ENCODE measurements around the gene SLC16A8. TPM values are rescaled to one million over a fixed set of nuclear protein-coding genes. Genes with fewer than 3 reads are reported as not detected.
A peak's percentile ranks its signal among the peaks of the same experiment; 100 is the strongest.
"Not testable (repeated sequence)": the region's sequence is repeated elsewhere in the genome, so short reads cannot be mapped to it uniquely, and the experiment has no call there.

Gene SLC16A8
- total RNA-seq, 2 donors from 2014 or later = 0.51 to 0.57 TPM

DNA sequence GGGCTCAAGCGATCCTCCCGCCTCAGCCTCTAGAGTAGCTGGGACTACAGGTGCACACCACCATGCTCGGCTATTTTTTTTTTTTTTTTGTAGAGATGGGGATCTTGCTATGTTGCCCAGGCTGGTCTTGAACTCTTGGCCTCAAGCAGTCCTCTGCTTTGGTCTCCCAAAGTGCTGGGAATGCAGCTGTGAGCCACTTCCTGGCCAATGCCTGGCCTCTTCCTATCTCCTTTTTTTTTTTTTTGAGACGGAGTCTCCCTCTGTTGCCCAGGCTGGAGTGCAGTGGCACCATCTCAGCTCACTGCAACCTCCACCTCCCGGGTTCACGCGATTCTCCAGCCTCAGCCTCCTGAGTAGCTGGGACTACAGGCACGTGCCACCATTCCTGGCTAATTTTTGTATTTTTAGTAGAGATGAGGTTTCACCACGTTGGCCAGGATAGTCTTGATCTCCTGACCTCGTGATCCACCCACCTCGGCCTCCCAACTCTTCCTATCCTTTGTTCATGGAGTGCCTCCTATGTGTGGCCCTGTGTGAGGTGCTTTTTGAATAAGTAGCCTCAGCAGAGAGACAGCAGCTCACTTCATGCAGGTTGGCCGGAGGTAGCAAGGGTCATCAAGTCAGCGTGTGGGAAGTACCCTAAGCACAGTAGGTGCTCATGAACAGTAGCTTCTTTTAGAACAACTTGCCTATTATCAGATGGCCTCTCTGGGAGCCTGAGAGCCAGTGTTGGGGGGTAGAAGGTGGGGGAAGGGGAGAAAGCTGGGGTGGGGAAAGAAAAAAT, 46.4 kb downstream of the SLC16A8 start:
- intact Hi-C loops (cut with DNase I); DNase-seq (ENCODE audit: low spot score): not testable (repeated sequence)

- intact Hi-C loops (cut with DNase I) = no loop called here
- DNase-seq (ENCODE audit: low spot score) = no peak
These were observed 47.5 kb downstream of the SLC16A8 start for GRCh38 chr22:38036392-38037062.

- no peak for DNase-seq (ENCODE audit: low spot score)
- intact Hi-C loops (cut with DNase I) = no loop called here
These were observed 48.5 kb downstream of the SLC16A8 start for GRCh38 chr22:38035530-38035885.

- no peak for DNase-seq (ENCODE audit: low spot score)
- intact Hi-C loops (cut with DNase I) = no loop called here
These were observed 49.0 kb downstream of the SLC16A8 start for GRCh38 chr22:38034884-38035529.

DNA sequence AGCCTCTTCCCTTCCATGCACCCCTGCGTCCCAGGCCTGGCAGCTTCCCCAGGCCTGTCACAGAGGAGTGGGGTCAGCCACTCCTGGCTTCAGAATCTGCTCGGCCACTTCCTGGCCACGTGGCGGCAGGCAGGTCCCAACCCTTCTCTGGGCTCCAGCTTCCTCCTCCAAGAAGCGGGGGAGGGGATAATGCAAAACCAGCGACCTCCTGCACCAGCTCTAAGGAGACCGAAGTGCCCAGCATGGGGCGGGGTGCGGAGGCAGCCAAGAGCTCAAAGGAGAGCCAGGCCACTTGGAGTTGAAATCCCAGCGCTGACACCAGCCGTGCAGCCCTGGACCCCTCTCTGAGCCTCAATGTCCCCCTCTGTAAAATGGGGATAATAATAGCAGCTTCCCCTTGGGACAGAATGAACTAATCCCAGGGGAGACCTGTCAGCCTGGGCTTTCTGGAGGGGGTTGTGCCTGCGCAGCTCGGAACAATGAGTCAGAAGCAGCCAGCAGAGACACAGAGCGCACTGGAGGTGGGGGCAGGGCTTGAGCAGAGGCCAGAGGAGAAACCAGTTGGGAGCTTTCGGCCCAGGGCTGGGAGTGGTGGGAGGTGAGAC, 49.6 kb downstream of the SLC16A8 start:
- DNase-seq (ENCODE audit: low spot score) = peak; percentile 92
- intact Hi-C loops (cut with DNase I) = no loop called here

GRCh38 chr22:38033522-38034277, 50.3 kb downstream of the SLC16A8 start:
- intact Hi-C loops (cut with DNase I) = no loop called here
- no peak for DNase-seq (ENCODE audit: low spot score)

DNA sequence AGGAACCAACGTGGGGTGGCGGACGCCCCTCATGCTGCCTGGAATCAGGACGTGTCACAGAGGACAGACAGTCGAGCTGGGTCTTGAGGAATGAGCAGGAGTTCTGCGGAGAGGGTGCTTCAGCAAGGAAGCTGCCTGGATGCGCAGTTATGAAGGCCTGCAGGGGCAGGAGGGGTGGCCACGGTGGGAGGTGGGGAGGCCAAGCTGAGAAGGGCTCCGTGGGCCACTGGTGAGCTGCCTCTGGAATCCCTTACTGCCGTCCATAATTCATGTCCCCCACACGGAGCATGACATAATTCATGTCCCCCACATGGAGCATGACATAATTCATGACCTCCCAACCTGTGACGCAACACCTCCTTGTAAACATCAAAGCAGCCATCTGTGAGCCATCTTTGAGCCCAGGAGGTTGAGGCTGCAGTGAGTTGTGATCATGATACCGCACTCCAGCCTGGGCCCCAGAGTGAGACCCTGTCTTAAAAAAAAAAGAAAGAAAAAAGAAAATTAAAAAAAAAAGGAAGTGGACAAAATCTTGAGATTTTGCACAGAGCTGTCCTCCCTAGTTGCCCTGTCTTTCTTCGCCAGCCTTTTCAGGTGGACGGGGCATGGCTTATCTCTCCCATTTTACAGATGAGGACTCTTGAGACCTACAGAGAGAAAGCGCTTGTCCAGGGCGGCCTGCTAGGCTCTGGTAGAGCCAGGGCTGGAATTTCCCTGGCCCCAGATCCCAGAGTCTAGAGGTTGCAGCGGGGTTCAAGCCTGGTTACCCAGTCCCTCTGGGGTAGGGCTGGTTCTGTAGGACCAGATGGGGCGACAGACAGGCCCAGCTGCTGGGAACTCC, 51.1 kb downstream of the SLC16A8 start:
- DNase-seq (ENCODE audit: low spot score) = no peak
- intact Hi-C loops (cut with DNase I) = no loop called here

DNA sequence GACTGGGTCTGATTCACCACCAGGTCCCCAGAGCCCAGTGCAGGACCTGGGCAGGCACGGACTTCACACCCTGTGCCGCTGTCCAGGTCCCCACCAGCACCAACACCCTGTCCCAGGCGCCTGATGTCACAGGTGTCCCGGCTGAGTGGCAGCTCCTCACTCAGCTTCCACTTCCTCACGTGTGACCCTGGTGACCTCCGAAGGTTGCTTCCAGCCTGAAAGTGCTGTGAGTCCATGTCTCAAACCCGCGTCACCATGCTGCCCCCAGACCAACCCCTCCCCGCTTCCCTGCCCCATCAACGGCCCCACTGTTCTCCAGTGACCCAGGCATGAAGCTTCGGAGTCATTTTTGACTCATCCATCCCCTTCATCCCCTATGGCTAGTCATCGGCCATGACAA, 52.5 kb downstream of the SLC16A8 start:
- intact Hi-C loops (cut with DNase I) = no loop called here
- DNase-seq (ENCODE audit: low spot score) = no peak

DNA sequence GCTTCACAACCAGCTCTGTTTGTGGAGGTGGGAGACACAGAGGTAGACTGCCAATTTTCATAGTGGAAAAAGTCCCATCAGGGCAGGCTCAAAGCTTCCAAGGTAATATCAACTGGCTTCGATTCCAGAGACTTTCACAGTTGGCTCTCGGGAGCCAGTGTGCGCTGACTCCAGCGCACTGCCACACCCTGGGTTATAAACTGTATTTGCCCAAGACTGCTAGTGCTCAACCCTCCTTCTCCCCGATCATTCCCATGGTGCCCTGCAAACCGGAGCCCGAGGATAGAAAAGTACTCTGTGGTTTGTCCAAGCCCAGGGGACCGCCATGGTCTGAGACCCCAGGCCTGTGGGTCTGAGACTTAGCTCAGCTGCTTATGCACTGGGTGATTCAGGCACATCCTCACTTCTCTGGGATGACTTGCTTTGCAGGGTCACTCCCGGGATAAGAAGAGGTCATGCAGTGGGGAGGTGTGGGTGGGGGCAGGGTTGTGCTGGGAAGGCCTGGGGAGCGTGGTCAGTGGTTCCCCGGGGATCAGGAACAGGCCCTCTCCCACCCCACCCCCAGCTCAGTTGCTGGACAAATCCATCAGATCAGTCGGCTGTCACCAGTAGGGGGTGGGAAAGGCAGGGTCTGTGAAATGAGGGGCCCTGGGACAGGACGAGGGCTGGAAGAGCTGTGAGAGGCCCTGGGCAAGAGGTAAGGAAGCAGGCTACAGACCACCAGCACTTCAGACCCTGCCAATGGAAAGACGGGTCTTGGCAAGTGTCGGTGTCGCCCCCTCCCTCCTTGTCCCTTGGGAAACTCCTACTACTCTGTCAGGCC, 53.5 kb downstream of the SLC16A8 start:
- DNase-seq (ENCODE audit: low spot score) = no peak
- intact Hi-C loops (cut with DNase I) = no loop called here

GRCh38 chr22:38029901-38030300, 54.1 kb downstream of the SLC16A8 start:
- no peak for DNase-seq (ENCODE audit: low spot score)
- intact Hi-C loops (cut with DNase I) = no loop called here

GRCh38 chr22:38029370-38029769, 54.6 kb downstream of the SLC16A8 start:
- no peak for DNase-seq (ENCODE audit: low spot score)
- intact Hi-C loops (cut with DNase I) = no loop called here

DNA sequence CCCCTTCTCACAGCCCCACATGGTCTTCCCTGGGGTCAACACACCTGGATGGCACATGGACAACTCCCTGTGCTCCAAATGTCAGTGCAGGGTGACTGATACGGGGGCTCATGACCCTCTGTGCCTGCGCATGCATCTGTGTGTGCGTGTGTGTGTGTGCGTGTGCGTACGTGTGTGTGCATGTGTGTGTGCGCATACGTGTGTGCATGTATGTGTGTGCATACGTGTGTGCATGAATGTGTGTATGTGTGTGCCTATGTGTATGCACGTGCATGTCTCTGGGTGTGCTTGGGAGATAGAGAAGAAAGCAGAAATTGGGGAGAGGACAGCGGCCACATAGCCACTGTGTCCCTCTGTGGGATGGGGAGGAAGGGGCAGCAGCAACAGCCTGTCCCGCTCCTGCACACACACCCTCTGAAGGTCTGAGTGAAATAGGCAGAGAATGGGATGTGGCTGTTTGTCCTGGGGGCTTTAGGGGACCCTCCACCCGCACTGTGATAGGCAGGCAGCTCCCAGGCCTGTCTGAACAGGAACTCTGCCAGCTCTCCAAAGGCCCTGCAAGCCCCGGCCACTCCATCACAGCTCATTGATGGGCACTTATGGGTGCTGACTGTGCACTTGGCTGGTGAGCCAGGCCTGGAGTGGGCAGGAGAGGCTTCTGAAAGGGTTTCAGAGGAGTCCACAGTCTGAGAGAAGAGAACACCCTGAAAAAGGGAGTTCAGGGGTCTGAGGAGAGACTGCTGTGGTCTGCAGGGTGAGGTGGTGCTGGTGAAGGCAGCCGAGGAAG, 55.4 kb downstream of the SLC16A8 start:
- DNase-seq (ENCODE audit: low spot score) = no peak

More for the DNA sequence above, 55.4 kb downstream of the SLC16A8 start:
- intact Hi-C loops (cut with DNase I) = no loop called here

Other genes with a start within 250 kb of the SLC16A8 start
- 10 to 100 TPM; 13.3 to 15.1 TPM for gene ANKRD54, start 239.8 kb downstream of the SLC16A8 start, total RNA-seq
- gene EIF3L, start 234.8 kb downstream of the SLC16A8 start, total RNA-seq = 100 to 1,000 TPM; 260 to 267 TPM
- 10 to 100 TPM; 77.0 to 80.8 TPM for gene MICALL1, start 177.9 kb downstream of the SLC16A8 start, total RNA-seq
- under 1 TPM; 0.32 to 0.33 TPM for gene C22orf23, start 130.6 kb downstream of the SLC16A8 start, total RNA-seq
- 10 to 100 TPM; 46.5 to 60.2 TPM for gene POLR2F, start 130.5 kb downstream of the SLC16A8 start, total RNA-seq
- 1 to 10 TPM in 1 of 2 donors, under 1 TPM in 1; 0.32 to 1.6 TPM for gene SOX10, start 99.6 kb downstream of the SLC16A8 start, total RNA-seq
- gene PICK1, start 26.8 kb downstream of the SLC16A8 start, total RNA-seq = 10 to 100 TPM; 15.7 to 17.5 TPM
- gene BAIAP2L2, start 26.5 kb upstream of the SLC16A8 start, total RNA-seq = under 1 TPM; 0.24 to 0.37 TPM
- gene PLA2G6, start 97.6 kb upstream of the SLC16A8 start, total RNA-seq = 10 to 100 TPM; 13.7 to 14.3 TPM
- 10 to 100 TPM; 22.1 to 72.7 TPM for gene MAFF, start 117.8 kb upstream of the SLC16A8 start, total RNA-seq
- gene TMEM184B, start 188.8 kb upstream of the SLC16A8 start, total RNA-seq = 10 to 100 TPM; 42.9 to 49.7 TPM
- 10 to 100 TPM; 70.1 to 88.6 TPM for gene CSNK1E, start 233.2 kb upstream of the SLC16A8 start, total RNA-seq

All from posterior vena cava (tissue), 2 donors.